ENCODE results near the gene ALK. TPM values are rescaled to one million over a fixed set of nuclear protein-coding genes. Genes with fewer than 3 reads are reported as not detected.

Gene ALK
- total RNA-seq, 2 donors from 2014 or later = not detected

DNA sequence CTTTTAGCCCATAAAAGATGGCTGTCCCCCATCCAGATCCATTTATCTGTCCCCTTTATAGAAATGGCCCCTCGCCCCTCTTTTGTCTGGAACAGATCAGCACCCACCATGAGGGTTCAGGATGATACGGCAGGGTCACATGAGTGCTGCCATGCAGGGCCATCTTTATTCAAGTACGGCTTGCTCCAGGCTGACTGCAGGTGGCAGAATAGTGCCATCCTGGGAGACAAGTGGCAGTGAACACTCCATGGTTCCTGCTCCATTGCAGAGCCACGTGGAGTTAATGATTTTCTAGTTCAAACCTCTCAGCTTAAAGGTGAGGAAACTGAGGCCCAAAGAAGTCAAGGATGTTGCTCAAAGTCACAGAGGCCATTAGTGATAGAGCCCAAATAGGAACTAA lies 625.5 kb downstream of the ALK start:
- ATAC-seq (no peak), DNase-seq (no peak)
- Mint-ChIP-seq H3K27ac (no peak overlapping the region), H3K4me1 (no peaks in the 10 kb centered on the region), H3K27me3 (peaks cover 51% of the 10 kb centered on the region), H3K36me3 (ENCODE audit: low read depth) (no peaks in the 10 kb centered on the region), H3K4me3 (no peak overlapping the region)
- no peaks in the 10 kb centered on the region for H3K9me3 ChIP-seq (ENCODE audit: control insufficient read depth, low read length, poor library complexity, severe bottlenecking)

DNA sequence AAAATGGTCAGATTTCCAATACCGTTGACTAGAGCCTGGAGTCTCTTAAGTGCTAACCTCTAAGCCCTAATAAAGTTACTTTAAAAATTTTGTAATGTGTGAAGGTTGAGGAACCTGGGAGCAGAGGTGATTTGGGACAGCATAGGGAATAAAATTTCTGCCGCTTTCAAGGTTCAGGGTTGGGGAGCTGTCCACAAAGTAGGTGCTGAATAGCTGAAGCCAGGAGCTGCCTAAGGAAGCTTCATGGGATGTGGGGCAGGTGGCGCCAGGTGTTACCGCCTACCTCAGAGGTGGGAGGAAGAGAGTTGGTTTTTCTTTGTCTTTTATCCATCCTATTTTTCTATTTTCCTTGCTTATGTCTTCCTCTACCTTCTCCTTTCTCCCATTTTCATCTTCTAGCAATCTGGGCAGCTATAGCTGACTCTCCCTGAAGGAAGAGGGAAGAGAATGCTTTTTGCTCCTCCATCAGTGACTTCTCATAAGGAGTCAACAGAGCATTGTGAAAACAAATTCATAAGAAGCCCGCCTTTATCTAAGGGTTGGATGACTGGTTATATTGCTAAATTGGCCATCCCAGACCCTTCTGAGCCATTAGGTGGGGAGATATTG lies 627.5 kb downstream of the ALK start:
- Mint-ChIP-seq H3K4me1 (no peaks in the 10 kb centered on the region), H3K36me3 (ENCODE audit: low read depth) (peaks cover 2% of the 10 kb centered on the region), H3K27me3 (peaks cover 48% of the 10 kb centered on the region), H3K4me3 (no peak overlapping the region), H3K27ac (no peak overlapping the region)
- no peaks in the 10 kb centered on the region for H3K9me3 ChIP-seq (ENCODE audit: control insufficient read depth, low read length, poor library complexity, severe bottlenecking)
- DNase-seq = no peak
- ATAC-seq = no peak

DNA sequence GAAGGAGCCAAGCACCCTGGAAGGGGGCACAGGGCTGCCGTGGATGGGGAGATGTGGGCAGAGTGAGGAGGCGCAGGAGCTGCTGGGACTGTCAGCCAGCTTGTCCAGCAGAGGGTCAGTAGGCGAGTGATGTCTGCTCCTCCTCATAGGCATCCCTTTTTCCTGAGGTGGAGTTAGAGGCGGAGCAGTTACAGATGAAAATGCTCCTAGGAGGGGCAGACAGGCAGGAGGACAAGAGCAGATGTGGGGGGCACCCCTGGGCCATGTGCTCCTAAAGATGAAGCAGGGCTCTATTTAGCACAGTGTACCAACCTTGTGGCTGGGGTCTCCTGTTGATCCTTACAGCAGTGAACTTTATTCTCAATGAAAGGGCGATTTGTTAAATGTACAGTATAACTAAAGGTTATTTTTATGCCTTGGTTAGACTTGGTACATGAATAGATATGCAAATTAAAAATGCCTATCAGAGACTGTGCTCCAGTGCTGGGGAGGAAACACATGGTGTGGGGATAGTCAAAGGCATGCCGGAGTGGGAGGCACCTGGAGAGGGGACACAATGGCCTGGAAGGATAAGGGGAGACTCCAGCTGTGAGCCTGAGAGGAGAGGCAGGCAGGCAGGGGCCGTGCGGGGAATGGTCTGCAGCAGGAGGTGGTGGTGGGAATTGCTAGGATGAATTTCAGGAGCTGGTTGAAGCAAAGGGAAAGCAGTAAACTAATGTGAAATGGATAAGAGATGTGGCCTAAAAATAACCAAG lies 630.9 kb downstream of the ALK start:
- H3K9me3 ChIP-seq (ENCODE audit: control insufficient read depth, low read length, poor library complexity, severe bottlenecking) = no peaks in the 10 kb centered on the region
- DNase-seq (no peak), ATAC-seq (no peak)
- Mint-ChIP-seq H3K27ac (no peak overlapping the region), H3K4me1 (no peaks in the 10 kb centered on the region), H3K27me3 (peaks cover 36% of the 10 kb centered on the region), H3K36me3 (ENCODE audit: low read depth) (peaks cover 2% of the 10 kb centered on the region), H3K4me3 (no peak overlapping the region)

DNA sequence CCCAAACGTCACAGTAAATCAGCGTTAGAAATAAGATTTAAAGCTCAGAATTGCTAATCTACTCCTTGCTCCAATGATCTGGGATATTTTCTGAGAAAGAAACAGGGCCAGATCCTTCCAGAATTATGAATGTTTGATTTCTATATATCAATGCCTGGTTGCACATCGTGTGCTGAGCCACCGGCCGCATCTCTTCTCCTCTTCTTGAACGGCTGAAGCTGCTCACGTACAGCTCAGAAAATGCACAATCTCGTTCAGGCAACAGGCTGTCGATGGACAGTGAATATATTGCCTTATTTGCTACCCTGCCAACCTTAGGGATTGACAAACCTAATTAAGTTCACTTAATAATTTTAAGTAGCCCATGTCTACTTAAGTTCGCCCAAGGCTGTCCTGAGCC lies 636.7 kb downstream of the ALK start:
- no peak overlapping the region for H3K4me3 Mint-ChIP-seq
- H3K27ac Mint-ChIP-seq = no peak overlapping the region
- ATAC-seq (no peak), DNase-seq (no peak)
- H3K9me3 ChIP-seq (ENCODE audit: control insufficient read depth, low read length, poor library complexity, severe bottlenecking) = no peaks in the 10 kb centered on the region
- no peaks in the 10 kb centered on the region for H3K36me3 Mint-ChIP-seq (ENCODE audit: low read depth)
- H3K4me1 Mint-ChIP-seq = no peaks in the 10 kb centered on the region
- peaks cover 43% of the 10 kb centered on the region for H3K27me3 Mint-ChIP-seq

DNA sequence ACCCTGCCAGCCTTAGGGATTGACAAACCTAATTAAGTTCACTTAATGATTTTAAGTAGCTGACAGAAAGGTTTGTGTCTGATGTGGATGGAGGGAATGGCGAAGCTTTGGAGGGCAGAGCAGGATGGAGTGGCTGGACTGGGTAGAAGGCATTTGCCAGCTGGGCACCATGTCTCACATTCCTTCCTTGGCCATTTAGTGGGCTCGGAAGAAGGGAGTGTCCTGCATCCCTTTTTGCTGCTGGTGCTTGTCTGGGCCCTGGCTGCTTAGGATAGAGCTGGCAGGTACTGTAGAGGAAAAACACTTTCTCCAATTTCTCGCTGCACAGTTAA lies 639.5 kb downstream of the ALK start:
- Mint-ChIP-seq H3K4me1 (no peaks in the 10 kb centered on the region), H3K36me3 (ENCODE audit: low read depth) (no peaks in the 10 kb centered on the region), H3K27ac (no peak overlapping the region), H3K27me3 (peaks cover 69% of the 10 kb centered on the region), H3K4me3 (no peak overlapping the region)
- H3K9me3 ChIP-seq (ENCODE audit: control insufficient read depth, low read length, poor library complexity, severe bottlenecking) = no peaks in the 10 kb centered on the region
- ATAC-seq = no peak
- DNase-seq = no peak

DNA sequence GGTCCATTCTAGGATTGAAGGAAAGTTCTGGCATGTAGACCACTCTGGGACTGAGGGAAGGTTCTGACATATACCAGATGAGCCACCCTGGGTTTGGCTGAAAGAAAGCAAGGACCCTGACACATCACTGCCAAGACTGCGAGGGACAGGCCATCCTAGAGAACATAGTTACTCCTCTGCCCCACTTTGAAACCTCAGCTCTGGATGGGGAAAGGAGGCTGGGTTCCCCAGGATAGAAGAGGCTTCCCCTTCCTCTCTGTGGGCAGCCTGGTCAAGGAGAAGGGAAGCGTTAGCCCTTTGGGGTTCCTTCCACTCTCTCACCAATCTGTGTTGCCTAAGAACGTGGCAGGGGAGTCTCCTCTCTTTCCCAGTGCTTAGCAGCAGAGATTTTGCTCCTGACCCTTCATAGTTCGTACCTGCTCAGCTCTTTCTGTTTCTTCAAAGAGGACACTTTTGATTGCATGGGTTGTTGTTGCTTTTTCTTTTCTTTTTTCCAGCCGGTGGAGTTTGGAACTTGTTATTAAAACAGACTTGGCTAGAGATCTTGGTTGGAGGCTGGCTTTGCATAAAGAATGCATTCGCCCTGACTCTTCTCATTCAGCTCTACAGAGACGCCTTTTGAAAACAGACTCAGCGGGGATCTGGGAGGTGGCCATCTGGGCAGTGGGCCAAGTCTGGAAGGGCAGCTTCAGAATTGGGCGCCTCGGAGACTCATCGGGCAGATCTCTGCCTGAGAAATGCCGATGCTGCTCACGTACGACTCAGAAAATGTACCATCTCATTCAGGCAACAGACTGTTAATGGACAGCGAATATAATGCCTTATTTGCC lies 640.1 kb downstream of the ALK start:
- H3K27me3 Mint-ChIP-seq = peaks cover 75% of the 10 kb centered on the region

DNA sequence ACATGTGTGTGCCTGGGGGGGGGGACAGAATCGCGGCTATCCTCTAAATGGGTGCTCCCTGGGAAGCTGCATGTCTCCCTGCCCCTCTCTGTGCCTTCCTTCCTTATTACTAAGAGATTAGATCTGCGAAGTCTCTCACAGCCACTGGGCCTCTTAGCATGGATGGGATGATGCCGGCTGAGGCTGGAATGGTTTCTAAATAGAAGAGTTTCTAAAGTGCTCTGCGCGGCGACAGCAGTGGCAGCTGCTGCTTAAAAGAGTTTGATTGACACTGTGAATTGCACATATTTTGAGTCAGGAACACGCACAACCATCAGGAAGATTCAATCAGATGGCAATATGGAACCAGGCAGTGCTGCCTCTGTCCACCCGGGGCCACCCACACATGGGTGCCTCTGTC lies 642.4 kb downstream of the ALK start:
- no peak for DNase-seq
- no peaks in the 10 kb centered on the region for H3K9me3 ChIP-seq (ENCODE audit: control insufficient read depth, low read length, poor library complexity, severe bottlenecking)
- H3K27ac Mint-ChIP-seq = no peak overlapping the region
- no peak overlapping the region for H3K4me3 Mint-ChIP-seq
- no peak for ATAC-seq
- H3K27me3 Mint-ChIP-seq = peaks cover 77% of the 10 kb centered on the region
- no peaks in the 10 kb centered on the region for H3K4me1 Mint-ChIP-seq
- no peaks in the 10 kb centered on the region for H3K36me3 Mint-ChIP-seq (ENCODE audit: low read depth)

More for the DNA sequence above, 640.1 kb downstream of the ALK start:
- ATAC-seq (no peak), DNase-seq (no peak)
- H3K4me1 Mint-ChIP-seq = no peaks in the 10 kb centered on the region
- H3K36me3 Mint-ChIP-seq (ENCODE audit: low read depth) = no peaks in the 10 kb centered on the region
- H3K27ac Mint-ChIP-seq = no peak overlapping the region
- H3K4me3 Mint-ChIP-seq = no peak overlapping the region
- H3K9me3 ChIP-seq (ENCODE audit: control insufficient read depth, low read length, poor library complexity, severe bottlenecking) = no peaks in the 10 kb centered on the region

DNA sequence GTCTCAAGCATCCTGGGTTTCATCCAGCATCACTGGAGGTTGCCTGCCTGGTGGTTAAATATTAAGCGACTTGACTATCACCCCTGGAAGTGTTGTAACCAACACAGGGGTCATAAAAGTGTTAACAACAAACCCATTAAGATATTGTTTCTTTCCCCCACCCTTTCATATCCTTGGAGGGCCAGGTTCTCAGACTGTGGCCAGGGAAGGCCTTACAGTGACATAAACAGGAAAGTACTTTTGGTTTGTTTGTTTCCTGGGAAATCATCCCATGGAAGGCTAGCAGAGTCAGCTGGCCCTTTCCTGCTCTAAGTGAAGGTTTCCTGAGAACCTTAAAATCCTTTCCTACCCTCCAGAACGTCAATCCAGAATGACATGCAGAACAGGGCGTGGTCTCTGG lies 645.2 kb downstream of the ALK start:
- ATAC-seq = no peak
- H3K4me1 Mint-ChIP-seq = no peaks in the 10 kb centered on the region
- H3K27me3 Mint-ChIP-seq = peaks cover 95% of the 10 kb centered on the region
- no peak overlapping the region for H3K4me3 Mint-ChIP-seq
- no peak overlapping the region for H3K27ac Mint-ChIP-seq
- no peak for DNase-seq
- peaks cover 2% of the 10 kb centered on the region for H3K9me3 ChIP-seq (ENCODE audit: control insufficient read depth, low read length, poor library complexity, severe bottlenecking)
- peaks cover 3% of the 10 kb centered on the region for H3K36me3 Mint-ChIP-seq (ENCODE audit: low read depth)

DNA sequence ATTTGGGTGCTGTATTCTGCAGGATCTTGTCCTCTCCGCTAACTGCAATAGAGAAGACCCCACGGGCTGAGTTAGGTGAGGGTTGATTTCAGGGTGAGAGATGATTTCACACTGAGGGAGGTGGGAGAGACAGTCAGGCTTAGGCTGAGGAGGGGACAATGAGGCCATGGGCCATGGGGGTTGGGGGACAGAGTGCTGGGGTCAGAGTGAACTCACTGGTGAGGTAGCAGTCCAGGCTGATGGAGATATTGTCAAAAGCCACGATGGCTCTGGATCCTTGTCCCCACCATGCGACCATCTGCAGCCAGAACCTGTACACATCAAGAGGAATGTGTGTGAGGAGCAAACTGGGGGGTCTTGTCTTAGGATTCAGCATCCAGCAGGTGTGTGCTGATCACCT lies 646.2 kb downstream of the ALK start:
- Mint-ChIP-seq H3K27ac (no peak overlapping the region), H3K27me3 (peaks cover 95% of the 10 kb centered on the region)
- no peak for ATAC-seq

DNA sequence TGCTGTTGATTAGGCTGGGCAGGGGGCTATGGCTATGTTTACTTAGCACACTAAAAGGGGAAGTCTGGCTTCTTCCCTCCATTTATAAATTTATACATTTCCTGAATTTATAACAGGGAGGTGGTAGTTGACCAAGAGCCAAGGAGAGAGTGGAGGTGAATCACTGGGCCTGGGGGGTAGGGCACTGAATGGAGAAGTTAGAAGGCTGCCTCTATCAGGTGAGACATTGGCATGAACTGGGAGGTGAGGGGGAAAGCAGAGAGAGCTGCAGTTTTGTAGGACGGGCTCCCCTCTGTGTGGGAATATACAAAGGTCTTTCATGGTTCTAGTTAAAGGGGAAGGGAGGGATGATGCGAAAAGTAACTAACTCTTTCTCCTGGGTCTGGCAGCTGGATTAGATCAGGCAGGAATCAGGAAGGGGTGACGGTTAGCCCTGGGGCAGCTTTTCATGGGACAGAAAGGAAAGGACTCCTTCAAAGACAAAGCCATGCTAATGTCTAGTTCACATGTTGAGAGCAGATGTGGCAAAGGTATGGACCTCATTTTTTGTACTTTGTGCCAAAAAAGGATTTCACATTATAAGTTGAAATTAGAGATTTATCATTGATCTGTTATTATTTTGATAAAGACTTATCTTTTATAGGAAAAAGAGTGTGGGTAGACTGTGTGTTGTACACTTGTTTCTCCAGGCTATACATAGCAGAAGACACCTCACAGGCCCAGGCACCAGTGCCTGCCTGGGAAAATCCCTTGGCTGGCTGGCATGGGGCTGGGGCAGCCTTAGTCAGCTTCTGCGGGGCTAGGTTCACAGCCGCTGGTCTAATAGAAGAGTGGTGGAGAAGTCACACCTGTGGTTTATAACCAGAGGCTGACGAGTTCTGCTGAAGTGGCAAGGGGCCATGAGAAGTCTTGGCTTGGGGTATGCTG lies 647.4 kb downstream of the ALK start:
- ATAC-seq = no peak
- H3K36me3 Mint-ChIP-seq (ENCODE audit: low read depth) = peaks cover 3% of the 10 kb centered on the region
- H3K27me3 Mint-ChIP-seq = peaks cover 86% of the 10 kb centered on the region

More for the DNA sequence above, 646.2 kb downstream of the ALK start:
- no peak for DNase-seq
- H3K9me3 ChIP-seq (ENCODE audit: control insufficient read depth, low read length, poor library complexity, severe bottlenecking) = peaks cover 2% of the 10 kb centered on the region
- Mint-ChIP-seq H3K4me1 (no peaks in the 10 kb centered on the region), H3K36me3 (ENCODE audit: low read depth) (peaks cover 3% of the 10 kb centered on the region), H3K4me3 (no peak overlapping the region)

DNA sequence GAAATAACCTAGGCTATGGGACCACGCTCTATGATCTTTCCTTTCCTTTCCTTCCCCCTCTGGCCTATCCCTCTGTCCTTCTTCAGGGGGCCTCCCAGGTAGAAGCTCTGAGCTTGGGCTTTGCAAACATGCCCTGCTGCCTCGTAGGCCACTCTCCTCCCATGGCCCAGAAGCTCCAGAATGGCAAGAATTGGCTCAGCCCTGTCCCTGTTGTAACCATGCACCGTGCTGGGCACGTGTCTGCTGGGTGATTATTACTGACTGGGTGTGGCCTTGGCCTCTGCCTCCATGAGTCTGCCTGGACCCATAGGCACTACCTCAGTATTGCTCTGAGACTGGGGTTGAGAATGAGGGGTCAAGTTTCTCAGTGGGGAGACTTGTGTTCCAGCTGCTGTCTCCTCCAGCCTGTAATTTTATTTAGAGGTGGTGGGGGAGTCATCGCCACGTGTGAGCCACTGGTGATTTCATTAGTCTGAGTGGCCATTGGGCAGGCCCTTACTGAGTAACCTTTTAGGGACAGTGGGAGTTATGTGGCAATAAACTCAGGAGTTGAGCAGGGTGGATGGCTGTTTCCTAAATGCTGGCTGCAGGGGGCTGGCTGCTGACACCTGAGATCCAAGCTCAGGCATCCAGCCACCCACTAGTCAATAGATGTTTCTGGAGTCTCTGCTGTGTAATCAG lies 648.2 kb downstream of the ALK start:
- no peak overlapping the region for H3K27ac Mint-ChIP-seq
- DNase-seq (no peak), ATAC-seq (no peak)
- peaks cover 2% of the 10 kb centered on the region for H3K9me3 ChIP-seq (ENCODE audit: control insufficient read depth, low read length, poor library complexity, severe bottlenecking)
- H3K36me3 Mint-ChIP-seq (ENCODE audit: low read depth) = peaks cover 3% of the 10 kb centered on the region
- H3K4me1 Mint-ChIP-seq = no peaks in the 10 kb centered on the region
- H3K4me3 Mint-ChIP-seq = no peak overlapping the region
- peaks cover 78% of the 10 kb centered on the region for H3K27me3 Mint-ChIP-seq

More for the DNA sequence above, 647.4 kb downstream of the ALK start:
- H3K9me3 ChIP-seq (ENCODE audit: control insufficient read depth, low read length, poor library complexity, severe bottlenecking) = peaks cover 2% of the 10 kb centered on the region
- no peak overlapping the region for H3K27ac Mint-ChIP-seq
- H3K4me1 Mint-ChIP-seq = no peaks in the 10 kb centered on the region
- no peak for DNase-seq
- no peak overlapping the region for H3K4me3 Mint-ChIP-seq

DNA sequence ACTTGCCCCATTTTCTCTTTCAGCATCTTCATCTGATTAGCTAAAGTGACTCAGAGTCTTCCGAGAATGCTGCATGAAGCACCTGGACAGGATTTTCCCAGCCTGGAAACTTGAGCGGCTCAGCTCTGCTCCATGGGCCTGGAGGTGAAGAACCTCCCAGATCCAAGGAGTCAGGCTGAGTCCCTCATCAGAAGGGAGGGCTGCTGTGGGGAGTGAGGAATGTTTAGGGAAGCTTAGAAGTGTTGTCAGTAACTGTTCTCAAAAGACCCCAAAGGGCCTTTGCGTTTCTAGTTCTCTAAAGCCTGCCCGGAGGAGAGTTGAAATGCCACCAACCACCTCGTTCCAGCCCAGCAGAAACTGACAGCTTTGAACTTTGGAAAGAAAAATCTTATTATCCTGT lies 649.1 kb downstream of the ALK start:
- peaks cover 3% of the 10 kb centered on the region for H3K36me3 Mint-ChIP-seq (ENCODE audit: low read depth)
- no peak overlapping the region for H3K4me3 Mint-ChIP-seq
- no peak for DNase-seq
- no peaks in the 10 kb centered on the region for H3K4me1 Mint-ChIP-seq
- ATAC-seq = no peak
- no peak overlapping the region for H3K27ac Mint-ChIP-seq
- peaks cover 70% of the 10 kb centered on the region for H3K27me3 Mint-ChIP-seq
- peaks cover 2% of the 10 kb centered on the region for H3K9me3 ChIP-seq (ENCODE audit: control insufficient read depth, low read length, poor library complexity, severe bottlenecking)

Data from T-helper 17 cell (primary cell).